HG03095 (cell line): Measurements from ENCODE around the gene COQ8B.
"Not testable (repeated sequence)": the region's sequence is repeated elsewhere in the genome, so short reads cannot be mapped to it uniquely, and the experiment has no call there.

Experiments
- ATAC-seq: cut with Tn5 transposase; IDR thresholded peaks from one replicate; pipeline ENCODE4 v1.9.1; 2021; ENCODE audit warnings: moderate library complexity; ENCODE audit not compliant: unreplicated experiment

Gene COQ8B

GRCh38 chr19:40671404-40671803 is 45.3 kb downstream of the COQ8B start:
- no peak for ATAC-seq

DNA sequence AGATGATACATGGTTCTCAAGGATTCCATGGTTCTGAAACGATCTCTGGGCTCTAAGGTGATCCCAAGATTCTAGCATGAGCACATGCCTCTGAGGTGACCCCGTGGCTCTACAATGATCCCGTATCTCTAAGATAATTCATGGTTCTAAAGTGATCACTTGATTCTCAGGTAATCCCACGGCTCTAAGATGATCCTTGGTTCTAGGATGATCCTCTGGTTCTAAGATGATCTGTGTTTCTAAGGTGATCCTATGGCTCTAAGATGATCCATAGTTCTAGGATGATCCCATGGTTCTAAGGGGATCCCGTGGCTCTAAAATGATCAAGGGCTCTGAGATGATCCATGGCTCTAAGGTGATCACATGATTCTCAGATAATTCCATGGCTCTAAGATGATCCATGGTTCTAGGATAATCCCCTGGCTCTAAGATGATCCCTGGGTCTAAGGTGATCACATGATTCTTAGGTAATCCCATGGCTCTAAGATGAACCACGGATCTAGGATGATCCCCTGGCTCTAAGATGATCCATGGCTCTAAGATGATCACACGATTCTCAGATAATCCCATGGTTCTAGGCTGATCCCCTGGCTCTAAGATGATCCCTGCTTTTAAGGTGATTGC is 47.6 kb downstream of the COQ8B start:
- ATAC-seq, result no peak

DNA sequence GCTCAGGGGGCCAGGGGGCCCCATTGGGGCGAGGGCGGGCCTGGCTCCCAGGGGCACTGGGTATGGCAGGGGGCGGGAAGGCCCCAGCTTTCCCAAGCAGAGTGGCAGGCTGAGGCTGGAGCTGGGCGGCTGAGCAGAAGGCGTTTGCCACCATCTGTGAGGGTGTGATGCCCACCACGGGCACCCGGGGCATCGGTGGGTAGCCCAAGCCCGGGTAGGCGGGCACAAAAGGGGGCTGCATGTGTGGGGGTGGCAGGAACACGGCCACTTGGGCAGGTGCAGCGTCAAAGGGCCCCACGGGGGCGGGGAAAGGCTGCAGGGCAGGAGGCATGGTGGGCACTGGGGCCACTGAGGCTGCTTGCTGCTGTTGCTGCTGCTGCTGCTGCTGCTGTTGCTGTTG is 49.1 kb downstream of the COQ8B start:
- ATAC-seq, result no peak

GRCh38 chr19:40666803-40667438 is 49.8 kb downstream of the COQ8B start:
- ATAC-seq, result no peak

DNA sequence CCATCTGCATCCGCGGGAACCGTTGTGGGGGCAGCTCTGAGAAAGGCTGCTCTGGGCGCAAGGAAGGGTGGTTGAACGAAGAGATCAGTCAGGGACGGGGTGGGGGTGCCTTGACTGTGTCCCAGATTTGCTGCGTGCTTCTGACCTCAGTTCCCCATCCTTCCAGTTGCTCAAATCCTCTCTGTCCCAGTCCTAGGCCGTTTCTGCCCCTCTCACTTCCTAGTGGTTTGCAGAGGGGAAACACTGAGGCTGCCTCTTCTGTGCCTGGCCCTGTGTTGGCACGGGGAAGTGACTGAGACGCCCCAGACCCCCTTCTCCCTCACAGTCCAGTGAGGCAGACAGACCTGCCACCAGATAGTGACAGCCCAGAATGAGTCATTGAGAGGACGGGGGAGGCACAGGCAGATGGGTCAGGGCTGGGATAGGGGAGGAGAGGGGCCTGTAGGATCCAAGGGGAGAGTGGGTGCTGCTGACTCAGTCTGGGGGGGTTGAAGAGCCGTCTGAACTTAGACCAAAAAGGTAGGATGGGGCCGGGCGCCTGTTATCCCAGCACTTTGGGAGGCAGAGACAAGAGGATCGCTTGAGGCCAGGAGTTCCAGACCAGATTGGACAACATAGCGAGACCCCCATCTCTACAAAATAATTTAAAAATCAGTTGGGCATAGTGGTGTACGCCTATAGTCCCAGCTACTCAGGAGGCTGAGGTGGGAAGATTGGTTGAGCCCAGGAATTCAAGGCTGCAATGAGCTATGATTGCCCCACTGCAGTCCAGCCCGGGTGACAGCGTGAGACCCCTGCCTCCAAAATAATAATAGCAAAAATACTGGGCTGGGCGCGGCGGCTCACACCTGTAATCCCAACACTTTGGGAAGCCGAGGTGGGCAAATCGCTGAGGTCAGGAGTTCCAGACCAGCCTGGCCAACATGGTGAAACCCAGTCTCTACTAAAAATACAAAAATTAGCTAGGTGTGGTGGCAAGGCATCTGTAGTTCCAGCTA is 52.7 kb downstream of the COQ8B start:
- no peak for ATAC-seq

DNA sequence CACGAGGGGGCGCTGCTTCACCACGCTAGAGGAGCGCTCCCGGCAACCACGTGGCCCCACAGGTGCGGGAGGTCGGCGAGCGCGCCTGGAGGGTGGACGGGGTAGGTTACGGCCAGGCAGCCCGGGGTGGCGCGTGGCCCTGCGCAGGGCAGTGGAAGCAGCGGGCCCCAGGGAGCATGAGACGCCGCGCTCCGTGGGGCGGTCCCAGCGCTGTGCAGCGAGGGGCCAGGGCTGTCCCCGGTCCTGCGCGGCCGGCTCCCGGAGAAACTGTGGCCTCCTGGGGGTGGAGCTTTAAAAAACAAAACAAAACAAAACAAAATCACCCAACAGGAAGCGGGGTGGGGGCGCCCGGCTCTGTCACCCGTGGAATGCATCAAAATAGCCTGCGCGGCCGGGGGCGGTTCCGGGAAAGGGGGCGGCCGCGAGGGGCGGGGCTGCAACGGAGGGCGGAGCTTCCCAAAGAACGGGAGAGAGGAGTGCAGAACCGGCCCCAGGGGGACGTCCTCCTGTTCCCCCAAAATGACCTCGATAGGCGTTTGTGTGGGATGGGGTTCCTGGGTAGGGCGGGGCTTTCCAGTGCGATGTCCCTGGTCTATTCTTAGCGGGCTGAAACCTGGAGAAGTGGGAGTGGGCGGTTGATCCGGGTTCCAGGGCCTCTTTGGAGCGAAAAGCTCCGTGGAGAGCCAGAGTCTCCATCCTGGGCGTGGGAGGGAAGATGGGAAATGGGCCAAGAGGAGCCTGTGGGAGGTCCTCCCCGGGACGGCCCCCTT is 53.6 kb downstream of the COQ8B start:
- ATAC-seq, result peak; percentile 70

- no peak for ATAC-seq
These were observed 55.1 kb downstream of the COQ8B start for GRCh38 chr19:40661616-40662015.

GRCh38 chr19:40659566-40659965 is 57.1 kb downstream of the COQ8B start:
- ATAC-seq, result no peak

- ATAC-seq, result no peak
These were observed 57.6 kb downstream of the COQ8B start for GRCh38 chr19:40659116-40659515.

GRCh38 chr19:40658031-40658430 is 58.7 kb downstream of the COQ8B start:
- ATAC-seq, result no peak

- ATAC-seq, result not testable (repeated sequence)
These were observed 61.0 kb downstream of the COQ8B start for GRCh38 chr19:40655684-40656083.

- not testable (repeated sequence) for ATAC-seq
These were observed 64.4 kb downstream of the COQ8B start for GRCh38 chr19:40652303-40652702.

DNA sequence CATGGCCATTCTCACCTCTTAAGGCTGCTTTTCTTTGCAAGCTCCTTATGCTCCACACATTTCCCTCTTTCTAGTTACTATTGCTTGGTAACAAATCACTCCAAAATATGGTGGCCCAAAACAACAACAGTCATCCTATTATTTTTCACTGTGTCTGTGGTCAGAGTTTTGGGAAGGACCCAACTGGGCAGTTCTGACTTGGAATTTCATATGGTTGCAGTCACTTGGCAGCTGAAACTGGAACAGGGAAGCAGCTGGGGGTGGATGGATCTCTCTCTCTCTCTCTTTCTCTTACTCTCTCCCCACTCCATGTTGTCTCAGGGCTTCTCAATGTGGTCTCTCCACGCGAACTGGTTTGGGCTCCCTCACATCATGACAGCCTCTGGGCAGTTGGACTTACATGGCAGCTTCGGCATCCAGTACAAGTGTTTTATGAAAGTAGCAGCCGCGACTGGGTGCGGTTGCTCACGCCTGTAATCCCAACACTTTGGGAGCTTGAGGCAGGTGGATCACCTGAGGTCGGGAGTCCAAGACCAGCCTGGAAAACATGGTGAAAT is 65.9 kb downstream of the COQ8B start:
- no peak for ATAC-seq

DNA sequence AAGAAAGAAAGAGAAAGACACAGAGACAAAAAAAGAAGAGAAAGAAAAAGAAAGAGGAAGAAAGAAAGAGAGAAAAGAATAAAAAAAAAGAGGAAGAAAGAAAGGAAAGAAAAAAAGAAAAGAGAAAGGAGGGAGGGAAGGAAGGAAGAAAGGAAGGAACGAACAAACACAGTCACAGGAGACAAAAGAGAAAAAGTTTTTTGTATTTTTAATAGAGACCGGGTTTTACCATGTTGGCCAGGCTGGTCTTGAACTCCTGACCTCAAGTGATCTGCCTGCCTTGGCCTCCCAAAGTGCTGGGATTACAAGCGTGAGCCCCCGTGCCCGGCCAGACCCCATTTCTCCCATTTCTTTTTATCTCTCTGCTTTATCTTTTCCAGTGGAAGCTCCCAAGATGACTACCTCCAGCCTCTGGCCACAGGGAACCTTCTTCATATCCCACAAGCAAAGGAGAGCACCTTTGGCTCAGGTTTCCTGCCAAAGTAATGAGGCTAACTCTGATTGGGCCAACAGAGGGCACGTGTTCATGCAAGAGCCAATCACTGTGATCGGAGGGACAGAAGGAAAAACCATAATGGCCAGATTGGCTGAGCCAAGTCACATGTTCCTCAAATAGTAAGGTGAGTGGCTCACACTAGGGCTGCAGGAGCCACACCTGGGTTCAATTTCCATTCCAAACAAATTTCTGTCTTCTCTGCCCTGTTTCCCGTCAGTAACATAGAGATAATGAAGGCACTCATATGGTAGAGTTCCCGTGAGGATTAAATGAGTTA is 66.6 kb downstream of the COQ8B start:
- ATAC-seq, result not testable (repeated sequence)

- ATAC-seq, result no peak
These were observed 69.9 kb downstream of the COQ8B start for GRCh38 chr19:40646743-40647254.

GRCh38 chr19:40642757-40643305 is 73.9 kb downstream of the COQ8B start:
- ATAC-seq, result no peak

DNA sequence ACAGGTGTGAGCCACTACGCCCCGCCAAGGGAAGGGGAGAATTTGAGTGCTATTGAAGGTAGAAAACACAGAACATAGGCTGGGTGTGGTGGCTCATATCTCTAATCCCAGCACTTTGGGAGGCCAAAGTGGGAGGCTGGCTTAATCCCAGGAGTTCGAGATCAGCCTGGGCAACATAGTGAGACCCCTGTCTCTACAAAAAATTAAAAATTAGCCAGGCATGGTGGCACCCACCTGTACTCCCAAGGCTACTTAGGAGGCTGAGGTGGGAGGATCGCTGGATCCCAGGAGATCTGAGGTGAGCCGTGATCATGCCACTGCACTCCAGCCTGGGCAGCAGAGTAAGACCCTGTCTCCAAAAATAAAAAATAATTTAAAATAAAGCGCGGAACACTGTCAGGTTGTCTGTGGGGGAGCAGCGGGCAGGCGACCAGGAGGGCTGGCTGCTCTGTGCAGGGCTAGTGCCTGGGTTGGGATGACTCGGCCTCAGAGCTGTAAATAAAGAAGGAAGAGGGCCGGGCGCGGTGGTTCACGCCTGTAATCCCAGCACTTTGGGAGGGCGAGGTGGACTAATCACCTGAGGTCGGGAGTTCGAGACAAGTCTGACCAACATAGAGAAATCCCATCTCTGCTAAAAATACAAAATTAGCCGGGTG is 74.5 kb downstream of the COQ8B start:
- ATAC-seq, result no peak
